ENCODE results near the gene GAS2L1. TPM values are rescaled to one million over a fixed set of nuclear protein-coding genes. Genes with fewer than 3 reads are reported as not detected.

Gene GAS2L1
- total RNA-seq, 1 donor from 2014 or later = not detected

DNA sequence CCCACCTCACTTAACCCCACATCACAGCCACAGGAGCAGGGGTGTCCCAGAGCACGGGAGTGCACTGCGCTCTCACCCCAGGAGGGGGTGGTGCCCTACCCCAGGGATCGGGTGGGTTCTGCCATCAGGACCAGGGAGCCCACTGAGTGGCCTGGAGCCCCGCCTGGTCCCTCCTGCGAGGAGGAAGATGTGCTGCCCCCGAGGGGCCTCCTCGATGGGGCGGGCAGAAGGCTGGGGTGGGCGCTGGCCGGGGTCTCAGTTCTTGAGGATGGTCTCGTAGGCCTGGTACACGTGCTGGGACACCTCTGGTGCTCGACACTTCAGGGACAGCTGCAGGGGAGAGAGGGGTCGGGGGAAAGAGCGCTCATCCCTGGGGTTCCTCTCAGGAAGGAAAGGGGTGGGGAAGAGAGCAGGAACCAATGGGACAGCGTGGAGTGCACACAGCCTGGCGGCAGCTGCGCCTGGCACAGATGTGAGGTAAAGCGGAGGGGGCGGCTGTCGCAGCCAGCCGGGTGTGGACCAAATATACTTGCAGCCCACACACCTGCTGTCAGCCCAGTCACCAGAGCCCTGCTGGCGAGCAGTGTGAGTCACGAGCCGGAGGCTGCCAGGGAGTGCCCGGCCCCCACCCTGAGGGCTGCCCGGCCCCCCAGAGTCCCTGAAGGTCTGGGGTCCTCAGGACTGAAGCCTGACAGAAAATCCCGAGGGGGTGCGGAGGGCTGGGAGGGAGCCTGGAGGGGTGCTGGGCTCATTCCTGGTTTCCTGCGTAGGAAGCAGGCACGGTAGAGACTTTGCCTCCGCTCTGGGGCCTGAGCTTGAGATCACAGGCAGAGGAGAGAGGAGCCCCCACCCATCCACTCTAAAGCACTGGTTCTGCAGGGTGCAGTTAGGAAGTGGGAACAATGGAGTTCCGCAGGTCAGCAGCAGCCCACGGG, 22.4 kb downstream of the GAS2L1 start:
- ATAC-seq (ENCODE audit: low read depth) (no peak), DNase-seq (no peak)
- TF ChIP-seq, protein P1, sequence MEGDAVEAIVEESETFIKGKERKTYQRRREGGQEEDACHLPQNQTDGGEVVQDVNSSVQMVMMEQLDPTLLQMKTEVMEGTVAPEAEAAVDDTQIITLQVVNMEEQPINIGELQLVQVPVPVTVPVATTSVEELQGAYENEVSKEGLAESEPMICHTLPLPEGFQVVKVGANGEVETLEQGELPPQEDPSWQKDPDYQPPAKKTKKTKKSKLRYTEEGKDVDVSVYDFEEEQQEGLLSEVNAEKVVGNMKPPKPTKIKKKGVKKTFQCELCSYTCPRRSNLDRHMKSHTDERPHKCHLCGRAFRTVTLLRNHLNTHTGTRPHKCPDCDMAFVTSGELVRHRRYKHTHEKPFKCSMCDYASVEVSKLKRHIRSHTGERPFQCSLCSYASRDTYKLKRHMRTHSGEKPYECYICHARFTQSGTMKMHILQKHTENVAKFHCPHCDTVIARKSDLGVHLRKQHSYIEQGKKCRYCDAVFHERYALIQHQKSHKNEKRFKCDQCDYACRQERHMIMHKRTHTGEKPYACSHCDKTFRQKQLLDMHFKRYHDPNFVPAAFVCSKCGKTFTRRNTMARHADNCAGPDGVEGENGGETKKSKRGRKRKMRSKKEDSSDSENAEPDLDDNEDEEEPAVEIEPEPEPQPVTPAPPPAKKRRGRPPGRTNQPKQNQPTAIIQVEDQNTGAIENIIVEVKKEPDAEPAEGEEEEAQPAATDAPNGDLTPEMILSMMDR (IDR thresholded peaks at IDR 0.05) = no peak
- no peaks in the 10 kb centered on the region for H3K9me3 Mint-ChIP-seq
- H3K4me3 Mint-ChIP-seq = no peak overlapping the region
- H3K4me1 Mint-ChIP-seq = no peaks in the 10 kb centered on the region
- POLR2A ChIA-PET = interaction anchor here (0.6 kb wide), 1 partner anchor 717 kb away, joined by 3 read pairs; no protein-coding TSS in a partner anchor
- intact Hi-C loops (cut with micrococcal nuclease) = no loop called here
- CTCF ChIA-PET = no interaction called here
- H3K27ac Mint-ChIP-seq = no peak overlapping the region
- no peaks in the 10 kb centered on the region for H3K27me3 Mint-ChIP-seq
- H3K36me3 Mint-ChIP-seq (ENCODE audit: low read depth) = peaks cover 61% of the 10 kb centered on the region

DNA sequence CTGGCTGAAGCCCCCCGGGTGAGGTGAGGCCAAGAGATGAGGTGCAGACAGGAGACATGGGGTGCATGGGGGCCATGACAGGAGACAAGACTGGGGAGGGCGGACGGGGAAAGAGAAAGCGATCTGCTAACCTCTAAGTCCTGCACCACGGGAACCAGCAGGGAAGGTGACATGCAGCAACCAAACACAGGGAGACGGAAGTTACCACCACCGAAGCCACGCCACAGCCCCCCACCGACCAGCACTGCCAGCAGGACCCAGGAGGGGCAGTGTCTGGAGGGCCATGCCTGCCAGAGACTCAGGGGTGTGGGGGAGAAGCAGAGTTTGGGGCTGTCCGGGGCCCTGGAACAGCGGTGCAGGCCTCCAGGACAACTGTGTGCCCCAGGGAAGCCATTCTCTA, 23.1 kb downstream of the GAS2L1 start:
- no peaks in the 10 kb centered on the region for H3K9me3 Mint-ChIP-seq
- ChIA-PET POLR2A (no interaction called here), CTCF (no interaction called here)
- TF ChIP-seq, protein P1 (IDR thresholded peaks at IDR 0.05) = no peak
- no peaks in the 10 kb centered on the region for H3K27me3 Mint-ChIP-seq
- H3K27ac Mint-ChIP-seq = no peak overlapping the region
- H3K4me1 Mint-ChIP-seq = no peaks in the 10 kb centered on the region
- intact Hi-C loops (cut with micrococcal nuclease) = no loop called here
- H3K4me3 Mint-ChIP-seq = no peak overlapping the region
- ATAC-seq (ENCODE audit: low read depth) (no peak), DNase-seq (no peak)
- H3K36me3 Mint-ChIP-seq (ENCODE audit: low read depth) = peaks cover 69% of the 10 kb centered on the region

DNA sequence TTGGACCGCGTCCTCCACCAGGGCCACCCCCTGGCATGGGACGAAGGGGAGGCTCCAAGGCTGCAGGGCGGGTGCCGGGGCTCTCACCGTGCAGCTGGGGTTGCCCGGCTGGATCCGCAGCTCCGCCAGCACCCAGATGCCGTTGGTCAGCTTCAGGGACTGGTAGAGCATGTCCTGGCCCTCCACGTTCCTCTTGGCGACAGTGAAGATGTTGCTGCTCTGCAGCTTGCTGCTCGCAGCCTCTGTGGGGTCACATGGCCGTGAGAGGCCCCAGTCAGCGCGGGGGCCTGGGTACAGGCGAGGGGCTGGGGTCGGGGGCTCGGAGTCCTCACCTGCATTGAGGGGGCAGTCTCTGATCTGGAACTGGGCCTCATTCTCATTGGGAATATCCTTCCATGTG, 23.8 kb downstream of the GAS2L1 start:
- ChIA-PET POLR2A (no interaction called here), CTCF (no interaction called here)
- TF ChIP-seq, protein P1 (IDR thresholded peaks at IDR 0.05) = no peak

DNA sequence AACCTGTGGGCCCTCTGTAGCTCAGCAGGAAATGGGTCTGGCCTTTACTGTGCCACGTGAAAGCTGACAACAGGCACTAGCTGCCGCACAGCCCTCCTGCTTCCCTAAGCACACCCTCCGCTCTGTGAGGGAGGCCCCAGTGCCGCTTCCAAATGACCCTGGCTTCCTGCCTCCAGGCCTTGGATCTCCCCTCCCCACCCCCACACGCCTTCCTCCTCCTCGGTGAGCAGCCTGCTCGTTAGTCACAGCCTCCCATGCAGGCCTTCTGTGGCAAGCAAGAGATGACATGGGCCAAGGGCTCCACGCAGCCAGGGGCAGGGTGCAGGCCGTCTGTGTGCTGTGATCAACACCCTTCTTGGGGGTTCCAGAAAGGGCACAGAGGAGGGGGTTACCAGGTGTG, 24.3 kb downstream of the GAS2L1 start:
- DNase-seq (no peak), ATAC-seq (ENCODE audit: low read depth) (no peak)
- POLR2A ChIA-PET = no interaction called here
- intact Hi-C loops (cut with micrococcal nuclease) = no loop called here
- Mint-ChIP-seq H3K27me3 (no peaks in the 10 kb centered on the region), H3K4me1 (no peaks in the 10 kb centered on the region), H3K9me3 (no peaks in the 10 kb centered on the region), H3K4me3 (no peak overlapping the region), H3K36me3 (ENCODE audit: low read depth) (peaks cover 80% of the 10 kb centered on the region), H3K27ac (no peak overlapping the region)
- TF ChIP-seq, protein P1 (IDR thresholded peaks at IDR 0.05) = no peak
- CTCF ChIA-PET = no interaction called here

More for the DNA sequence above, 23.8 kb downstream of the GAS2L1 start:
- no peaks in the 10 kb centered on the region for H3K9me3 Mint-ChIP-seq
- no peak overlapping the region for H3K4me3 Mint-ChIP-seq
- H3K27me3 Mint-ChIP-seq = no peaks in the 10 kb centered on the region
- DNase-seq = no peak
- peaks cover 76% of the 10 kb centered on the region for H3K36me3 Mint-ChIP-seq (ENCODE audit: low read depth)
- ATAC-seq (ENCODE audit: low read depth) = no peak
- intact Hi-C loops (cut with micrococcal nuclease) = no loop called here
- H3K27ac Mint-ChIP-seq = no peak overlapping the region
- H3K4me1 Mint-ChIP-seq = no peaks in the 10 kb centered on the region

DNA sequence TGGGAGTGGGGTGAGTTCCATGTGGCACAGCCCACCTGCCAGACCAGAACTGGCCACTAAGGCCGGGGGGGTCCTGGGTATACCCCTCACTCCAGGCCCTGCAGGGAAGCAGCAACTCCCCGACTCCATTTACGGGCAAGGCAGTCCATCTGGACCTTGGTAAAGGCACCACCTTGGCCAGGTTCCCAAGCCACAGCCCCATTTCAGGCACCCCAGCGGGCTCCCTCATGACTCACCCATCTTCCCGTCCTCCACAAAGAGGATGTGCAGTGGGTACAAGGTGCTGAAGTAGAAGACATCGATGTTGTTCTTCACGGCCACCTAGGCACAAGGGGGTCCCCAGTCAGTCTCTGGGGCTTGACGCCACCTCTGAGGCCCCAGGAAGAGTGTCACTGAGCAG, 24.8 kb downstream of the GAS2L1 start:
- ChIA-PET POLR2A (no interaction called here), CTCF (no interaction called here)
- intact Hi-C loops (cut with micrococcal nuclease) = no loop called here
- Mint-ChIP-seq H3K27me3 (no peaks in the 10 kb centered on the region), H3K9me3 (no peaks in the 10 kb centered on the region), H3K4me3 (no peak overlapping the region), H3K27ac (no peak overlapping the region), H3K4me1 (no peaks in the 10 kb centered on the region), H3K36me3 (ENCODE audit: low read depth) (peaks cover 84% of the 10 kb centered on the region)
- TF ChIP-seq, protein P1 (IDR thresholded peaks at IDR 0.05) = no peak
- DNase-seq (no peak), ATAC-seq (ENCODE audit: low read depth) (no peak)

All from activated B cell treated with CpG ODN at 0.5 μM for 24 hours (primary cell).